Activated B cell treated with CpG ODN at 0.5 μM for 24 hours (primary cell): ENCODE measurements around the gene TRIM63. TPM values are rescaled to one million over a fixed set of nuclear protein-coding genes. Genes with fewer than 3 reads are reported as not detected.

Source experiments
- ATAC-seq: fragments of 200-7000 bp; cut with Tn5 transposase; one replicate; pipeline ENCODE4 v1.10.0; 2021; ENCODE audit warnings: low read depth, mild to moderate bottlenecking, moderate library complexity
- CTCF ChIA-PET: fragments of 350-600 bp; sonication (Branson Sonifier 250); formaldehyde crosslinking; loops from one replicate; lab custom pipeline; 2021; ENCODE audit warnings: antibody characterized with exemption; lab: Charles Lee
- POLR2A ChIA-PET: fragments of 350-600 bp; sonication (Branson Sonifier 250); formaldehyde crosslinking; loops from one replicate; lab custom pipeline; 2021; ENCODE audit warnings: antibody characterized with exemption; lab: Charles Lee
- DNase-seq: peaks from one replicate; pipeline ENCODE4 v3.0.0; 2022
- H3K27ac Mint-ChIP-seq: one replicate; pipeline ENCODE4 v1.8.0; 2020; ENCODE audit warnings: mixed read lengths
- H3K27me3 Mint-ChIP-seq: one replicate; pipeline ENCODE4 v1.8.0; 2021; ENCODE audit warnings: mixed read lengths
- H3K36me3 Mint-ChIP-seq: one replicate; pipeline ENCODE4 v1.8.0; 2021; ENCODE audit warnings: low read depth, mixed read lengths
- H3K4me1 Mint-ChIP-seq: one replicate; pipeline ENCODE4 v1.8.0; 2021; ENCODE audit warnings: mixed read lengths
- H3K4me3 Mint-ChIP-seq: one replicate; pipeline ENCODE4 v1.8.0; 2020; ENCODE audit warnings: mild to moderate bottlenecking, mixed read lengths
- H3K9me3 Mint-ChIP-seq: one replicate; pipeline ENCODE4 v1.8.0; 2020; ENCODE audit warnings: mixed read lengths
- CTCF ChIP-seq: fragments of 200-600 bp; IDR thresholded peaks from one replicate; pipeline ENCODE4 v1.8.0; 2022; ENCODE audit warnings: antibody characterized with exemption, mild to moderate bottlenecking
- intact Hi-C: fragments of 100-400 bp; cut with micrococcal nuclease; formaldehyde crosslinking; loops from one replicate; pipeline ENCODE4 v1.15.1; 2024
- total RNA-seq: library from RNA; stranded (reverse); gene quantifications from 2 replicates; pipeline ENCODE4 v1.2.3, GENCODE V29; 2022

The TRIM63 gene
- total RNA-seq, 1 donor from 2014 or later, result not detected

- Mint-ChIP-seq H3K4me1 (peaks cover 7% of the 10 kb centered on the region), H3K4me3 (no peak overlapping the region), H3K27ac (no peak overlapping the region), H3K9me3 (no peaks in the 10 kb centered on the region), H3K36me3 (no peaks in the 10 kb centered on the region), H3K27me3 (peaks cover 19% of the 10 kb centered on the region)
- DNase-seq (no peak), ATAC-seq (no peak)
- TF ChIP-seq CTCF, result no peak
- intact Hi-C loops, result no loop called here
- CTCF ChIA-PET, result no interaction called here
- POLR2A ChIA-PET, result no interaction called here
These were observed 37.5 kb downstream of the TRIM63 start for GRCh38 chr1:26029864-26030481.

- no peak for DNase-seq
- Mint-ChIP-seq H3K9me3 (no peaks in the 10 kb centered on the region), H3K27me3 (peaks cover 17% of the 10 kb centered on the region), H3K27ac (no peak overlapping the region), H3K36me3 (no peaks in the 10 kb centered on the region), H3K4me1 (no peaks in the 10 kb centered on the region), H3K4me3 (no peak overlapping the region)
- CTCF ChIA-PET, result no interaction called here
- TF ChIP-seq CTCF, result no peak
- no peak for ATAC-seq
- intact Hi-C loops, result no loop called here
- POLR2A ChIA-PET, result no interaction called here
These were observed 38.2 kb downstream of the TRIM63 start for GRCh38 chr1:26029054-26029863.

GRCh38 chr1:26028490-26028980 is 38.9 kb downstream of the TRIM63 start:
- H3K4me3 Mint-ChIP-seq, result no peak overlapping the region
- no peaks in the 10 kb centered on the region for H3K4me1 Mint-ChIP-seq
- no peak for TF ChIP-seq CTCF
- no peak for ATAC-seq
- H3K9me3 Mint-ChIP-seq, result no peaks in the 10 kb centered on the region
- ChIA-PET CTCF (no interaction called here), POLR2A (no interaction called here)
- no peaks in the 10 kb centered on the region for H3K36me3 Mint-ChIP-seq
- no peak for DNase-seq
- intact Hi-C loops, result no loop called here
- no peak overlapping the region for H3K27ac Mint-ChIP-seq
- peaks cover 17% of the 10 kb centered on the region for H3K27me3 Mint-ChIP-seq

DNA sequence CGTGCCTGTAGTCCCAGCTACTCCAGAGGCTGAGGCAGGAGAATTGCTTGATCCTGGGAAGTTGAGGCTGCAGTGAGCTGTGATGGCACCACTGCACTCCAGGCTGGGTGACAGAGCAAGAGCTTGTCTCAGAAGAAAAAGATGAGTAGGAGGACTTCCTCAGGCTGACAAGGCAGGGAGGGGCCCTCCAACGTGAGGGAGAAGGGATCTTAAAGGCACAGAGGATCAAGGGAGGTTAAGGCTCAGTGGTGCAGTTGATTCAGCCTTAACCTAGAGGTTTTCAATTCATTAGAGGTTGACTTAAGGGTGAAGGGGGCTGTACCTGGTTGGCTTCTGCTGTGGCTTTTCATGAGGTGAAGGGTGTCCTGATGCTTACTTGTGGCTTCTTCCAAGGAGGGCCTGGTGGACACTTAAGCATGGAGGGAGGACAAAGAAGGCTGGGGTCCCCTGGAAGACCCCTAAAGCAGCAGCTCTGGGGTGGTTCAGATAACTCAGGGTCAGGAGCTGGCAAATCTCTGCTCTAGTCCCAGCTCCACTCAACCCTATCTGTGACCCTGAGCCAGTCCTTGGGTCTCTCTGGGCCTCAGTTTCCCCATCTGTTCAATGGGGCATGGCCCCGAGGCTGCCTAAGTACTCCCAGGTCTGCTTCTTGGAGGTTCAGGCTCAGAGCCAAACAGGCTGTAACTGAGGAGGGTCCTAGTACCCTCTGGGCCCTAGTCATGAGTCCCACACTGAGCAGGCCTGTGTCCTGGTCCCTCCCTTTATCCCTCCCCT is 39.5 kb downstream of the TRIM63 start:
- no peaks in the 10 kb centered on the region for H3K9me3 Mint-ChIP-seq
- TF ChIP-seq CTCF, result no peak
- ChIA-PET CTCF (no interaction called here), POLR2A (interaction anchor here (0.9 kb wide), 1 partner anchor 14 kb away, joined by 3 read pairs; no protein-coding TSS in a partner anchor)
- ATAC-seq (no peak), DNase-seq (no peak)
- H3K4me3 Mint-ChIP-seq, result no peak overlapping the region
- H3K36me3 Mint-ChIP-seq, result no peaks in the 10 kb centered on the region
- no peak overlapping the region for H3K27ac Mint-ChIP-seq
- H3K4me1 Mint-ChIP-seq, result no peaks in the 10 kb centered on the region
- intact Hi-C loops, result no loop called here
- peaks cover 17% of the 10 kb centered on the region for H3K27me3 Mint-ChIP-seq

DNA sequence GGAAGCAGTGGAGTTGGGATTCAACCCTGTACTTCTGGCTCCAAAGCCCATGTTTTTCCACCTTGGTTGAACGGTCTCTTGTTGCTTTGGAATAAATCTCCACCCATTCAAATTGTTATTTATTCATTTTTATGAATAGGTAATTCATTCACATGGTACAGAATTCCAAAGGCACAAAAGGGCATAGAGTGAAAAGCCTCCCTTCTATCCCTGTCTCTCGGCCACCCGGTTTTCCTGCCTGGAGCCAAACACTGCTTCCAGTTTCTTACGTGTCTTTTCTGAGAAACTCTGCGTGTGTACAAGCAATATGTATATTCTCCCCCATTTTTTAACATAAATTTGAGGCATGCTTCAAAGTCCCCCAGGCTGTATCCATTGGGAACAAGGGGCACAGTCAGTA is 41.9 kb downstream of the TRIM63 start:
- Mint-ChIP-seq H3K4me1 (no peaks in the 10 kb centered on the region), H3K27me3 (peaks cover 13% of the 10 kb centered on the region), H3K27ac (no peak overlapping the region), H3K4me3 (no peak overlapping the region), H3K9me3 (no peaks in the 10 kb centered on the region), H3K36me3 (no peaks in the 10 kb centered on the region)
- intact Hi-C loops, result no loop called here
- ATAC-seq, result no peak
- DNase-seq, result no peak
- no peak for TF ChIP-seq CTCF
- CTCF ChIA-PET, result no interaction called here
- POLR2A ChIA-PET, result no interaction called here
